Psoas muscle (tissue), 8 donors: ENCODE measurements around the gene MCL1. TPM values are rescaled to one million over a fixed set of nuclear protein-coding genes. Genes with fewer than 3 reads are reported as not detected.

ENCODE experiments used
- ATAC-seq, 4 donors: fragments of 200-7000 bp; cut with Tn5 transposase; one replicate each; pipeline ENCODE4 v1.9.1; 2020; ENCODE audit warnings: moderate library complexity in 3 of 4, mild to moderate bottlenecking in 2 of 4
- DNase-seq, 2 donors: peaks; one replicate each; pipeline ENCODE4 v3.0.0-alpha.2; 2020
- H3K27ac ChIP-seq: fragments of 200-600 bp; one replicate; pipeline ENCODE4 v1.8.0; 2022
- H3K27me3 ChIP-seq, 3 donors: fragments of 200-600 bp in 1 of 3; one replicate each; pipeline versions ENCODE4 v1.6.1 to v1.8.0; 2013 to 2022; ENCODE audit warnings: low read length in 2 of 3, mild to moderate bottlenecking in 2 of 3, moderate library complexity in 1 of 3; ENCODE audit not compliant: insufficient read depth in 3 of 3
- H3K36me3 ChIP-seq, 2 donors: fragments of 200-600 bp in 1 of 2; one replicate each; pipeline versions ENCODE4 v1.6.1 to v1.8.0; 2013 to 2022; ENCODE audit warnings: low read depth in 1 of 2, mild to moderate bottlenecking in 1 of 2, moderate library complexity in 1 of 2; ENCODE audit not compliant: insufficient read depth in 1 of 2
- H3K4me1 ChIP-seq: fragments of 200-600 bp; one replicate; pipeline ENCODE4 v1.8.0; 2022
- H3K4me3 ChIP-seq: fragments of 200-600 bp; one replicate; pipeline ENCODE4 v1.8.0; 2022; ENCODE audit warnings: mild to moderate bottlenecking
- H3K9me3 ChIP-seq: fragments of 200-600 bp; one replicate; pipeline ENCODE4 v1.8.0; 2022
- CTCF ChIP-seq: fragments of 200-600 bp; IDR thresholded peaks from one replicate; pipeline ENCODE4 v1.8.0; 2022; ENCODE audit warnings: antibody characterized with exemption
- WGBS, 3 donors: extraction: QIAGEN DNeasy Blood & Tissue Kit; methylation state at CpG; one replicate each; pipeline versions ENCODE4 v1.1.6 to v1.1.7; 2013; 5-methylcytosine and 5-hydroxymethylcytosine counted together
- intact Hi-C, 2 donors: fragments of 100-400 bp; cut with DNase I; formaldehyde crosslinking; loops; one replicate each; pipeline versions ENCODE4 v1.11.0 to v1.14.2; 2022
- long read RNA-seq, 2 donors: library from polyadenylated mRNA; unstranded; transcript quantifications; one replicate each; pipeline ENCODE4 v2.0.0, GENCODE V29; 2021
- polyA plus RNA-seq, 3 donors: library from polyadenylated mRNA; stranded (reverse); fragments of 200-250 nt; gene quantifications; one replicate each; pipeline ENCODE4 v1.2.3, GENCODE V29; 2013
- total RNA-seq, 4 donors: library from RNA; stranded (reverse); fragmentation: NEBNext Ultra II Directional in 2 of 4; extraction: Animal tissue kit (Norgen Biotek cat#: 25700) in 2 of 4; gene quantifications; one replicate each; pipeline versions ENCODE4 v1.2.1 to v1.2.4, GENCODE V29; 2021 to 2023
- donor health status: healthy with polysubstance abuse.
- donor health status: DM: no; HTN: no; CAD: no; lungs with moderate emphysema.
- donor health status: Bipolar disorder and iron deficiency.
- donor health status: healthy.
- donor health status: DM: yes; HTN: yes; CAD: no.
- donor health status: DM: no; HTN: no; CAD: no.
- donor health status: DM: no; HTN: no; CAD: no.
- donor health status: DM: yes; HTN: yes; CAD: no.

The MCL1 gene
- total RNA-seq (100 to 1,000 TPM; 101 to 192 (median 129) TPM), polyA plus RNA-seq (100 to 1,000 TPM in 2 of 3 donors, 10 to 100 TPM in 1; 97.2 to 179 (median 108) TPM)
- long read RNA-seq, donor 1, transcript MCL1-202 (3 exons, 3,932 nt), result major isoform, 91 of 102 reads
- long read RNA-seq, donor 1, partial matches to known transcripts, result 1 of 102 reads
- long read RNA-seq, donor 1, other reads (novel, unspliced or antisense), result 6 of 102 reads
- long read RNA-seq, donor 2, transcript MCL1-202 (3 exons, 3,932 nt), result major isoform, 345 of 373 reads
- long read RNA-seq, donor 2, transcript MCL1-203 (2 exons, 1,099 nt), result minor isoform, 7 of 373 reads
- long read RNA-seq, donor 2, partial matches to known transcripts, result 1 of 373 reads
- long read RNA-seq, donor 2, other reads (novel, unspliced or antisense), result 17 of 373 reads

GRCh38 chr1:150579110-150579944 lies at the start of gene MCL1:
Gene MCL1 (minus strand): TSS chr1:150579610. CDS start chr1:150579530, 80 bp downstream.
- DNase-seq, result peak; percentile 92 to 97
- 0% methylated on average over 73 to 94 of the region's 94 CpGs for WGBS, 3 donors
- H3K4me3 ChIP-seq, result peak within 1 kb of the TSS; percentile 92
- ATAC-seq, result peak; percentile 77 to 84 (median 81)
- peaks cover 14 to 41% of the 10 kb centered on the region in 2 donors for H3K36me3 ChIP-seq
- no peaks in the 10 kb centered on the region for H3K9me3 ChIP-seq
- peak within 1 kb of the TSS; percentile 100 for H3K27ac ChIP-seq
- peaks cover 18% of the 10 kb centered on the region for H3K4me1 ChIP-seq
- H3K27me3 ChIP-seq, result no peaks in the 10 kb centered on the region
- intact Hi-C loops, result loop anchor here (1.0 to 5.0 kb wide), 3 partner anchors 18 to 43 kb away; no protein-coding TSS in a partner anchor
- no peak for TF ChIP-seq CTCF

DNA sequence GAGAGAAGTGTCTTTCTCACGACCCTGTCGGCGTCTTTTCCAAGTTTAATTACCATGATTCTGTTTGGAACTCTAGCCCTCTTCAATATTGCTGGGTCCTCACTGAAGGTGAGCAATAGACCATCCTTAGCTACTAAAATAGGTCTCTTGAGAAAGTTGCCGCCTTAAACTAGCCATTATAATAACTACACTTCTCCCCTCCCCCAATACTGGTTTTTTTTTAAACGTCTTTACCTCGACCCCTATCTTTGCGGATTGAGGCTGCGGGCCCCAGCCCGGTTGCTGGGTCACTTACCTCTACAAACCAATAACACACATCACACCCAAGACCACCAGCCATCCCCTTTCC lies 49.3 kb upstream of the MCL1 start:
- Histone ChIP-seq H3K27ac (peak overlapping the region; percentile 93), H3K36me3 (peaks cover 10 to 41% of the 10 kb centered on the region in 2 donors), H3K4me3 (peak overlapping the region; percentile 77), H3K4me1 (peaks cover 30% of the 10 kb centered on the region), H3K9me3 (no peaks in the 10 kb centered on the region), H3K27me3 (no peaks in the 10 kb centered on the region)
- no peak for ATAC-seq
- no peak for DNase-seq
- intact Hi-C loops, result loop anchor here (2.0 to 10.0 kb wide), 3 partner anchors 68 to 154 kb away; partner anchors contain the start of gene TARS2 (in 1 of the 2)
- no peak for TF ChIP-seq CTCF
- WGBS, 3 donors, result 1 to 2% (median 1%) methylated on average over 9 of the region's 9 CpGs

DNA sequence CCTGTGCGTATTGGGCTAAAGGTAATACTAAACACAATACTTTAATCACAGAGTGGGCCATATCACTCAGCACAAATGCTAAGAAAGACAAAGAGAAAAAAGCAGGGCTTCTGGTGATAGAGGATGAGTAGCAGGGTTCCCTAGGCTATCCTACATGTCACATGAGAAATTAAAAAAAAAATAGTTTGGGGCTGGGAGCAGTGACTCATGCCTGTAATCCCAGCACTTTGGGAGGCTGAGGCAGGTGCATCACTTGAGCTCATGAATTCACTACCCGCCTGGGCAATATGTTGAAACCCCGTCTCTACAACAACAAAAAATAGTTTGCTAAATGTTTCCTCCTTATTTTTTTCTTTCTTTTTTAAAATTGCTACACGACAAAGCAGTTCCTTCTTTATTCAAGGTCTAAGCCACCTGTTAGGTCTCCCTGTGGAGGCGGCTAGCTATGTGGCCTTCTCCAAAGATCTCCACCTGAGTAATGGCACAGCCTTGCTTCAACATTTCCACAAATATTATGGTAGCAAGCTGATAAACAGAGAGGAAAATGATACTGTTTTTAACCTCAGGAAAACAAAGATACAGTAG lies 48.5 kb upstream of the MCL1 start:
- WGBS, 3 donors, result 70 to 82% (median 73%) methylated on average over 5 of the region's 5 CpGs

More for the DNA sequence above, 48.5 kb upstream of the MCL1 start:
- Histone ChIP-seq H3K4me1 (peaks cover 31% of the 10 kb centered on the region), H3K4me3 (peak overlapping the region; percentile 77), H3K27ac (peak overlapping the region; percentile 93), H3K9me3 (no peaks in the 10 kb centered on the region), H3K36me3 (peaks cover 12 to 50% of the 10 kb centered on the region in 2 donors), H3K27me3 (no peaks in the 10 kb centered on the region)
- intact Hi-C loops, result loop anchor here (2.0 to 10.0 kb wide), 3 partner anchors 67 to 153 kb away; partner anchors contain the start of gene TARS2 (in 1 of the 2)
- no peak for TF ChIP-seq CTCF
- no peak for DNase-seq
- peak in 1 of 4 donors; percentile 35 for ATAC-seq
